GM18507 (cell line): ENCODE measurements around the gene HKDC1.

Experiments used
- DNase-seq: peaks from one replicate; pipeline ENCODE4 v3.0.0; 2011; ENCODE audit warnings: low read depth; ENCODE audit not compliant: insufficient read length; ENCODE audit errors: extremely low spot score
- FAIRE-seq: peaks from 2 replicates; lab custom pipeline; 2011; peaks lifted over from hg19 to GRCh38; lab: Jason Lieb, UNC

HKDC1 gene

DNA sequence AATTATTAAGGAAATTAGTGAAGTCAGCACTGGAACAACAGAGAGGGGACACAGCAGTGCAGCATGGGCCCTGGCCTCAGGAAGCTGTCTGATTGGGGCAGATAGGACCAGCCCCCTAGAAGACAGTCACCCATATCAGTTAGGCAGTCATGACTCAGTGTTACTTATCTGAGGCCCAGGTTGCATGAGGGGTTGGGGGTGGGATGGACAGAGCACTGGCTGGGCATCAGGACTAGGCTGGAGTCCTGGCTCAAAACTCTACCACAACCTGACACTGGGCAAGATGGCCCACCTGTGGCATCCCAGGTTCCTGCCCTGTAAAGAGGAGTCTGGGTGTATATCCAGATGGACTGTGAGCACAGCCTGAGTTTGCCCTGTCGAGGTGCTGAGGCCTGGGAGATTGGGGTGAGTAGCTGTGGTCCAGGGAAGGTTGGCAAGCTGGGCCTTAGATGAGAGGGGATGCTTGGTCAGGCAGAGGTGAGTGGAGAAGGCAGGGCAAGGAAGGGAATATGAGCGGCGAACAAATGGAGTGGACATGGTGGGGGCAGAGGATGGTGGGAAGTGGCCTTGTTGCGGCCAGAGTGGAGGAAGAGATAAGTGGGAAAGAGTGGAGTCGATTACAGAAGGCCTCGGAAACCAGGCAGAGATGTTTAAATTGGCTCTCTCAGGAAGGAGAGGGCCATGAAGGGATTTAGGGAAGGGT, 95.6 kb downstream of the HKDC1 start:
- FAIRE-seq (no peak), DNase-seq (no peak)

DNA sequence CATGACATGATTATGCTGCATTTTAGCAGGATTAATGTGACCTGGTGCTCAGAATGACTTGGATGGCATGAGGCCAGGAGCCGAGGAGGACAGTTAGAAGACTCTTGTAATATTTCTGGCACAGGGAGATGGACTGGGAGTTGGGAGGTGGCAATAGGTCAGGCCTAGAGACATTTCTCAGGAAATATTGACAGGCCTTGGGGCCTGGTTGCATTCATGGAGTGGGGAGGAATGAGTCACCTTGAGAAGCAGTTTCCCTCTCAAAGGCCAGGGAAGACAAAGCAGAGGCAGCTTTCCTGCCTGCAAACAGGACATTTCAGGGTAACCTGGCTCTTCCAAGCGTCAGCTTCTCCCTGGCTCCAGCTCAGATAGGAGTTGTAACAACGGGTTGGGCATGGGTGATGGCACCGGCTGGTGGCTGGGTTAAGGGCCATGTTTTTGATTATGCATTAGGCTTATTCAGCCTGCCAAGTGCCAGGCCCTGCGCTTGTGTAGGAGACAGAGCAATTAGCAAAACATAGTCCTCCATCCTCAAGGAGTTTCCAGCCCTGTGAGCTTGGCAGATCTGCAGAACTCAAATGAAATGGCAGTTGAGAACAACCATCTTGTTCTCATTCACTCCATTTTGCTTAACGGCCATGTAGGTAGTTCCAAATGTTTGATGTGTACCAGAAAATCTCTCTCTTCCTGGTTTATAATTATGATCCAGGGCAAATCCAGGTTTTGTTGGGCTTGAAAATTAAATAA, 96.4 kb downstream of the HKDC1 start:
- no peak for DNase-seq
- FAIRE-seq, result no peak
